ENCODE results near the gene PRMT1.
"Not testable (repeated sequence)": the region's sequence is repeated elsewhere in the genome, so short reads cannot be mapped to it uniquely, and the experiment has no call there.

PRMT1 gene

DNA sequence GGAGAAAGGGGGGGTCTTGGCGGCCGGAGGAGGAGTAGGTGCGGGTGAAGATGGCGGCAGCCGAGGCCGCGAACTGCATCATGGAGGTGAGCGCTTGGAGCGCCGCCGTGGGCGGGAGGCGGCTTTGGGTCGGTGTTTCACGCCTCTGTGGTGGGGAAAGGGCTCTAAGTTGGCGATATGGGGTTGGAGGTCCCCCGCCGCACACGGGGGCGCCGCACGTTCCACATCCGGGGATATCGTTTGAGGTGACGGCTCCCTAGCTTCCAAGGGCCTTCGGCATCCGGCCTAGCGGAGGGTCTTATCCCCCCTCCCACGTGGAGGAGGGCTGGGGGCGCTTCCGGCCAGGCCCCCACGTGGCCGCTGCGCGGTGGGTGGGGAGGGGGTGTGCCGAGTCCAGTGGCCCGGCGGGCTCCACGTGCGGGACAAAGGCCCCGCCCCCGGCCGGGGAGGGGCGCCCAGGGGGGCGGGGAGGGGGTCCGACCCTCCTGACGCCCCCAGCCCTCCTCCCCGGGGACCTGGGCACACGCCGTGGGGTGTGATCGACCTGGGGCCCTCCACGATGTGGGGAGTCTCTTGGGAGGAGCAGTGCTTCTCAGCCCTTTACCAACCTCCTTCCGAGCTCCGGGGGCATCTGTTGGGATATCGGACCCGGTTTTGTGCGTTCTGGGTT is at the start of gene PRMT1:
Gene PRMT1, plus strand, starts transcription at position 41 of the 670 bp plus-strand sequence. Its CDS starts 10 bp downstream, at position 51.
- no peak for DNase-seq

DNA sequence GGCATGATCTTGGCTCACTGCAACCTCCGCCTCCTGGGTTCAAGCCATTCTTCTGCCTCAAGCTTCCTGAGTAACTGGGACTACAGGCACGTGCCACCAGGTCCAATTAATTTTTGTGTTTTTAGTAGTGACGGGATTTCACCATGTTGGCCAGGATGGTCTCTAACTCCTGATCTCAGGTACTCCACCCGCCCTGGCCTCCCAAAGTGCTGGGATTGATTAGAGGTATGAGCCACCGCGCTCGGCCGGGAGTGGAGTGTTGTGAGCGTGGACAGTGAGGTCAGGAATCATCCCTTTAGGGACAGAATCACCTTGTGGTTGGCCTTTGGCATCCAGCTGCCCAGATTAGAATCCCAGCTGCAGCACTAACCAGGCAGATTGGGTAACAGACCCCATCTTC is 47.4 kb upstream of the PRMT1 start:
- DNase-seq = no peak

DNA sequence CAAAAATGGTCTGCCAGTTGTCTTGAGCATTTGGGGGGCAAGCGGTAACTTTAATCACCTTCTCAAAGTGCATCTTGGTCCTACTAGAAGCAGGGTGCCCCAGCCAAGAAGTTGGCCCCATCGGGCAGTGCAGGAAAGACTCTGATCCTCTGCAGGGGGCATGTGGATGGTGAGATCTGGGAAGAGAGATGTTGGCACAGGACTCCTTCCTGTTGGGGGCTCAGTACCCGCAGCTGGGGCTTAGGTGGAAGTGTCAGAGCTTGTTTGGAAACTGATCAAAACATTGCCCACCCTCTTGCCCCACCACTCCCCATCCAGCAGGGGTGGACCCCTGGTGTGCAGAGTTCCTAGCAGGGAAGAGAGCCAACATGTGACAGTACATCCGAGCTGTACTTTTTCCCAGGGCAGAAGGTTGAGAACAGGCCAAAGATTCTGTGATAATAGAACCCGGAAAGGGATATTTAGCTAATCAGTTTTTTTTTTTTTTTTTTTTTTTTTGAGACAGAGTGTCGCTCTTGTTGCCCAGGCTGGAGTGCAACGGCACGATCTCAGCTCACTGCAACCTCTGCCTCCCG is 46.0 kb upstream of the PRMT1 start:
- DNase-seq = no peak

DNA sequence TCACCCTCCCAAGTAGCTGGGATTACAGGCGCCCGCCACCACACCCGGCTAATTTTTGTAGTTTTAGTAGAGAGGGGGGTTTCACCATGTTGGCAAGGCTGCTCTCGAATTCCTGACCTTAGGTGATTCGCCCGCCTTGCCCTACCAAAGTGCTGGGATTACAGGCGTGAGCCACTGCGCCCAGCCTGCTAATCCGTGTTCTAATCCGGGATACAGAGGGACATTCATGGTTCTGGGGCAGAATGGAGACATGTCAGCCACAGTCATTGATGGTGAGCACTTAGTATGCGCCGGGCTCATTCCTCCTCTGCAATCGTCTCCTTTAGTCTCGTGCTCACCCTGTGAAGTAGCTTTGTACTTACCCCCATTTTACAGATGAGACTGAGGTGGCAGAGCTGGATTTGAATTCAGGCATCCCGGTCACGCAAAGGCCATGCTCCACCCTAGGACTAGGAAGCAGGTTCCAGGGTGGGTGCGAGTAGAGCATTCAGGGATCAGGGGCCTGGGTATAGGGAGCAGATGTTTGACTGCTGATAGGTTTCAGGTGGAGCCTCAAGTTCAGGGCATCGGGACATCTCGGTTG is 45.4 kb upstream of the PRMT1 start:
- DNase-seq = no peak

DNA sequence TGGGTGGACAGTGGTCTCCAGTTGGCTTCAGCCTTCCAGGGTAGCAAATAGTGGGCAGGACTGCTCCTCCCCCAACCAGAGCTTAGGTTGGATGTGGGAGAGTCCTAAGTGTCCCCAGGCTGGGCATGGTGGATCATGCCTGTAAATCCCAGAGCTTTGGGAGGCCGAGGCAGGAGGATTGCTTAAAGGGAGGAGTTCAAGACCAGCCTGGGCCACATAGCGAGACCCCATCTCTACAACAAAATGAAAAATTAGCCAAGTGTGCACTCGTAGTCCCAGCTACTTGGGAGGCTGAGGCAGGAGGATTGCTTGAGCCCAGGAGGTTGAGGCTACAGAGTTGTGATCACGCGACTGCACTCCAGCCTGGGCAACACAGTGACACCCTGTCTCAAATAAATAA is 44.5 kb upstream of the PRMT1 start:
- DNase-seq = no peak

DNA sequence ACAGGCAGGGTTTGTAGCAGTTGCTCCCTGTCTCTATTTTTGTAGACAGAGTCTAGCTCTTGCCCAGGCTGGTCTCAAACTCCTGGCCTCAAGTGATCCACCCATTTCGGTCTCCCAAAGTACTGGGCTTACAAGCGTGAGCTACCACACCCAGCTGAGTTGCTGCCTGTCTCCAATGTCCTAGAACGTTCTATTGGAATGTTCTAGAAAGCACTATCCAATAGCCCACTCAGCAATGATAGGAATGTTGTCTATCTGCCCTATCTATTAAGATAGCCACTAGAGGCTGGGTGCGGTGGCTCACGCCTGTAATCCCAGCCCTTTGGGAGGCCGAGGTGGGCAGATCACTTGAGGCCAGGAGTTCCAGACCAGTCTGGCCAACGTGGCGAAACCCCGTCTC is 43.8 kb upstream of the PRMT1 start:
- not testable (repeated sequence) for DNase-seq

DNA sequence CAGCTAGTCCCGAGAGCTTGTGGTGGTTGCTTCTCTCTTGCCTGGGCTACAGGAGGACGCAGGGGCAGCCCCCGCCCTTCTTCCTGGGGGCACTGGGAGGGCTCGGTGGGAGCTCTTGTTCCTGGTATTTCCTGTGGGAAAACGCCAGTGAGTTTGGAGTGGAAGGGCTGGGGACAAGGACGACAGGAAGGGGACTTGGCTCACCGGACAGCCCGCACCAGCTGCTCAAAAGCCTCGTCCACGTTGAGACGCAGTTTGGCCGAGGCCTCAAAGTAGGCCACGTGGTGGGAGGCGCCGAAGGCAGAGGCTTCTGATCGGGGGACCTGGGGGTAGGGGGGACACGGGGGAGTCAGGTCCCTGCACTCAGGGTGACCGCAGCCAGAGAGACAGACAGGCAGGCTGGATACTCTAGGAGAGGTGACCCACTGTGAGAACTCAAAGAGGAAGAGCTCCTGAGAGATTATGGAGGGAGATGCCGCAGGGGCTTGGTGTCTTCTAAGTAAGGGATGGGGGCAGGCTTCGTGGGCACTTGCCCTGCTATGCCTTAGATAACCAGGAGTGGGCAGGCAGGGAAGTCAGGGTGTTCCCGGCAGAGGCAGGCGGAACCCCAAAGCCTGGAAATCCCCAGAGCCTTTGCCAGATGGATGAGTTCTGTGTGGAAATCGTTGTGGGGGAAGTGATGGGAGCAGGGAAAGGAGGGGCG is 41.4 kb upstream of the PRMT1 start:
- DNase-seq = no peak

DNA sequence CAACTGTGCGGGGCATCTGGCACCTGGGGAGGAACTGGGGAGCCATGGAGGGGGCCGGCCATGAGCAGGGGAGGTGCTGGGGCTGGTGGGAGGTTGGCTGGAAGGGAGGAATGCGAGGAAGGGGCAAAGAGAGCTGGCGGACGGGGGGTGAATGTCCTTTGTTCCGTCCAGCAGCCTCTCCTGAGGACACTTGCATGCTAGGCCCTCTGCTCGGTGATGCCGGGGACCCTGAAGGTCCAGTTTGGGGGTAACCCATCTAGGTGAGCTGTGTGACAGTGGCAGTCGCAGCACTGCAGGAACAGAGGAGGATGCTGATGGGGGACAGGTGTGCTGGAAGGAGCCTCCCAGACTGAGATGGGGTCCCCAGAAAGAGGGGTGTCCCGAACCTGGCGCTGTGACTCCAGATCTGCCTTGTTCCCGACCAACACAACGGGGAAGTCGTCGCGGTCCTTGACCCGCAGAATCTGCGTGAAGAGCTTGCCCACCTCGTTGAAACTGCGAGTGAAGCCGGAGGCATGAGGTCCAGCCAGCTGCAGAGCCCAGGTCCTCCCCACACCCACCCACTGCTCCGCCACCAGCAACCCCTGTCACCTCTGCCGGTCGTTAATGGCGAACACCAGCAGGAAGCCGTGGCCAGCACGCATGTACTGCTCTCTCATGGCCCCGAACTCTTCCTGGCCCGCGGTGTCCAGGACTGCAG is 40.7 kb upstream of the PRMT1 start:
- DNase-seq = no peak

DNA sequence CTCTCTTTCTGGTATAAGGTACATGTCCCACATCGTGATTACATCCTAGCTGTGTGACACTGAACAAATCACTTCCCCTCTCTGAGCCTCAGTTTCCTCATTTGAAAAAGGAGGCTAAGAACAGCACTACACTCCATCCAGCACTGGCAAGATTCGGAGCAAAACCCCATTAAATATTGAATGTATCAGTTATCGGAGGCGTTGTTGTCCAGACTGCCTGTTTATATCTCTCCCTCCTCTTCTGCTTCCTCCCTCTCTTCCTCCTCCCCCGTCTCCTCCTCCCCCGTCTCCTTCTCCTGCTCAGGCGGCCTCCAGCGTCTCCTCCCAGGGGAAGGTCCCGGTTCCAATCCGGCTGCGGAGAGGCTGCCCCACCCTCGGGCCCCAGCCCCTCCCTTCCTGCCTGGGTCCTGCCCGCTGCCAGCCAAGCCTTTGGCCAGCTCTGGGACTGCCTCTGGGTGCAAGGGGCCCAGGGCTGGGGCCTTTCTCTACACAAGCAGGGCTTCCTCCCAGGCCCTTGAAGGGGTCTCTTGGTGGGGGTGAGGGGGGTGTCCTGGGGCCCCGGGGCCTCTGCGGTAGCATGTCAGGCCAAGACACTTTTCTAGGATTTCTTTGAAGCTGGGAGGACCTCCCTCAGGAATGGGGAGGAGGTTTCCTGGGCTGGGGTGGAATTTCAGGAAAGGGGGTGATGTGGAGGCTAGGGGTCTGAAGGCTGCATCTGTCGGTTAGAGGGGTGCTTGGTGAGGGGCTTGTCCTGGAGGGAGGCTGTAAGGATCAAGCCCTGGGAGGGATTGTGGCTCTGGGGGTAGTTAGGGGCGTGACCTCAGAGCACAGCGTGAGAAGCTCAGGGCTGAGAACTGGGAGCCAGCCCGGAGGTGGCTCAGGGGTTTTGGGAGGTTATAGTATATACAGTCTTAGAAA is 39.0 kb upstream of the PRMT1 start:
- no peak for DNase-seq

DNA sequence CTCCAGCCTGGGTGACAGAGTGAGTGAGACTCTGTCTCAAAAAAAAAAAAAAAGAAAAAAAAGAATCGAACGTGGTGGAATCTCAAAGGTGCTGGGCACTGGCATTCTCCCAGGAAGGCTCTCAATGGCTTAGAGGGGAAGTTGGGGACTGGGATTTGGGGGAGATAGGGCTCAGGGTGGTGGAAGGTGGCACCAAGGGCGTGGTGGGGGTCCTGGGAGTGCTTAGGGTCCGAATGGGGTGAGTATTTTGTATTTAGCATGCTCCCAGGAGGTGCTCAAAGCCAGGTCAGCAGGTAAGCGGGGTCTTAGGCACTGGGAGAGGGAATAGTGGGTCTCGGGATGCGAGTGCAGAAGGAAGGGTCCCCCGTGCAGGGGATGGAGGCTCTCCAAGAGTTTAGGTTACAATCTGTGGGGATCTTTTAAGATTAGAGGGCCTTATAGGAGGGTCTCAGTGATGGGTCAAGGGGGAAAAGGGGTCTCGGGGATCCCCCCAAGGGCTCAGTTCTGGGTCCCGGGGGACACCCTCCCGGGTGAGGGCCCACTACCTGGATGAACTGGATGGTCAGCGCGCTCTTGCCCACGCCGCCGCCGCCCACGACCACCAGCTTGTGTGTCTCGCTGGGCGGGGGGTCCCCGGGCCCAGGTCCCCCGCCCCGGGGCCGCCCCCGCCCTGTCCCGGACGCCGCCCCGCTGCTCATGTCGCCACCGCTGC is 37.5 kb upstream of the PRMT1 start:
- DNase-seq = no peak

DNA sequence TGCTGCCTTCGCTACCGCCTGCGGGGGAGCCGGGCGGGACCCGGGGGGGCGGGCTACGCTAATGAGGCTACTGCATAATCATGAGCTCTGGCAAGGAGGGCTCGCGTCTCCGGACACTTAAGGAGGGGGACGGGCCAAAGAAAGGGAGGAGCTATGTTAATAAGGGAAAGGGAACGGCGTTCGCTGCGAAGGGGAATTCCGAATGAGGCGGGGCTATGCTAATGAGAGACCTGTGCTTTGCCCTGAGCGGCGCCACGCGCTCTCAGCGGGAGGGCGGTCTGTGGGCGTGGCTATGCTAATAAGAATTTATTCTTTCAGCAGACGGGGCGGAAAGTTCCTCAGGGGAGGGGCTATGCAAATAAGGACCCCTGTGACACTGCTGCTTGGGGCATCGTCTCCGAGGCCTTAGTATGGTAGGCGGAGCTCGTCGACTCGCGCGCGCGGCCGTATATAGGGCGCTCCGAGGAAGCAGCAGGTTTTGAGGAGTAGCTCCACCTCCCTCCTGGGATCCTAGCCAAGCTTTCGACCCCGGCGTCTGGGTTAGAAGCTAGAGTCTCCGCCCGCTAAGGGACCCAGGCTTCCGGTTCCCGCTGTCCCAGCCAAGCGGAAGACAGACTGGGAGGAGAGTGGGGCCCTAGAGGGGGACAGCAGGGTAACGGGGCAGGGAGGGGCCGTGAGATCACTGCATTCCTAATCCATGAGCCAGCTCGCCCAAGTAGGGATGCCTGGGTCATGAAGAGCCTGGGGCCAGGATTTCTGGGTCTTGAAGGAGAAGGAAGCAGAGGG is 36.8 kb upstream of the PRMT1 start, which contains the start of gene RRAS:
Gene RRAS, minus strand, starts transcription at position 31 of the 786 bp plus-strand sequence. CDS start 45 bp downstream, outside the sequence.
- peak; percentile 98 for DNase-seq

DNA sequence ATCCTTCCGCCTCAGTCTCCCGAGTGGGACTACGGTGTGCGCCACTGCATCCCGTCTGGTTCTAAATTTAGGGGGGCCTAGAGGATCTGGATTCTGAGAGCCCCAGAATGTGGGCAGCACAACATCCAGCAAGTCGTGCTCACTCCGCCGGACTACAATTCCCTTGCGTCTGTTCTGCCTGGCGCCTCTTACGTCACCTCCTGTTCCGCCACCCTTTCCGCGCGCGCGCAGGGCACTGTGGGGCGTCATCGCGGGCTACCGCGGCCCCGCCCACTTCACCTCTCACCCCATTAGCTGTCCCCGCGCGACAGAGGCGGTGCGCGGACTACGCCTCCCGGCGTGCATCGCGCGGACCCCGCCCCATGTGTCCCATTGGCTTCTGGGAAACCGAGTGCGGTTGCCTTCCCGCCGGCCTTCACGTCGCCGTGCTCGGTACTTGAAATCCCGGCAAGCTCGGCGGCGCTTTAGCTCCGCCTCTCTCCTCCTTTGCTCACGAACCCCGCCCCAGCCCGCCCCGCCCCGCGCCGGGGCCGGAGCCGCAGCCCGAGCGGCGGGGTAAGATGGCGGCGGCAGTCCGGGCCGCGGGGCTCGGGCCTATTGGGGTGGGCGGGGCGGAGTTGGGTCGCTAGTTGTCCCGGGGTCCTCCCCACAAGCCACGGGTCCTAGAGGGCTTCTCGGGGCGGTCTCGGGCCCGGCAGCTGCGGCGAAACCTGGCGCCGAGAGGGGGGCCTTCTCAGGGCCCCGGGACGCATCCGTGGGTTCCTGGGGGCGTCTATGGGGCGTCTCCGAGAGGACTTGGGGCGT is 35.2 kb upstream of the PRMT1 start, which contains the start of gene SCAF1:
Gene SCAF1, plus strand, starts transcription at position 522 of the 804 bp plus-strand sequence. CDS start 2,818 bp downstream, outside the sequence.
- DNase-seq = peak; percentile 92

DNA sequence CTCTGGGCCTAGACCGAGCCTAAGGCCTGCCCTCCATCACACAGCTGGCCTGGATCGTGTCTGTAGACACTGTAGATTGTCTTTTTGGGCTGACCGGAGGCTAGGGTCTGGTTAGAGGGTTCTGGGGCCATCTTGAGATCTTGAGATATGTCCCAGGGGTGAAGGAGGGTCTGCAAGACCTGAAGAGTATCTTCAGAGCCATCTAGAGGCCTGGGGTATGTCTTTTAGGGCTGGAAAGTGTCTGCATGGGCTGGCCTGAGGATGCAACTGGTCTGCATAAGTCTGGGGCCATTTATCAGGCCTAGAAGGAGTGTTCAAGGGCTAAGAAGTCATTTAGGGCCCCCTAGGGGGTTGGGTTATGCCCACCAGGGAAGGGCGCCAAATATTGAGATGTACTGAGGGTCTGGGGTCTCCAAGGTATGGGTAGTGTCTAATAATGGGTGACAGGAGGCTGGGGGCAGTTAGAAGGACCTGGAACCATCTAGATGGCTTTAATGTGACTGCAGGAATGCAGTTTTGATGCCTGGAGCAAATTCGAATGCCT is 34.5 kb upstream of the PRMT1 start:
- DNase-seq = no peak

DNA sequence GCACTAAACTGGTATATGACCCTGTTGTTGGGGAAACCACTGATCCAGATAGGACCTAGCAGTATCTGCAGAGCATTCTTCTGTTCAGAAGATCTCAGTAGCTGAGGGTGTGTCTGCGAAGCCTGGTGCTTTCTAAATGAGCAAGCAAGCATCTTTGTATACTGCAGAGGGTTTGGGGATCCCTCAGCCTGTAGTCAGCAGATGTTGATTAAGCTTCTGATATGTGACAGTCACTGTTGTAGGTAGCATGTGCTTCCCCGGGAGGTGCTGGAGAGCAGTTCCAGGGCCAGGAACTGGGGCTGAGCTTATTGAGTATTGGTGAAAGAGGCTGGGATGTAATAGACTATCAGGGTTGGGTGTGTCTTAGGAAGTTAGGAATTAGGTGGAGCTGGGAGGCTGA is 33.6 kb upstream of the PRMT1 start:
- DNase-seq = no peak

DNA sequence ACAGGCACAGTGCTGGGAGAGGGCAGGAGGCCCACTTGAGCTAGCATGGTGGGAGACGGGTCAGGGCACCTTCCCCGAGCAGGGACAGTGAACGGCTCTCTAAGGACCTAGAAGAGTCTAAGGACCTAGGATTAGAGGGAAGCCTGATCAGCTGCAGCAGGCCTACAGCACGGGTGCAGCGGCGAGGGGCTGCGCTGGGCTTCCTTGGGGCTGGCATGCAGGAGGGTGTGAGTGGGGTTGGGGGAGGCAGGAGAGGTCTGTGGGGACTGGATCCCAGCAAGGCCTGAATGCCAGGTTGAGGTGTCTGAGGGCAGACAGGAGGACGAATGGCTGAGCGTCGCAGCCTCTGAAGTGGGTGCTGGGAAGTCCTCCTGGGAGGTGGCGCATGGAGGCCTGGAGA is 31.5 kb upstream of the PRMT1 start:
- no peak for DNase-seq

DNA sequence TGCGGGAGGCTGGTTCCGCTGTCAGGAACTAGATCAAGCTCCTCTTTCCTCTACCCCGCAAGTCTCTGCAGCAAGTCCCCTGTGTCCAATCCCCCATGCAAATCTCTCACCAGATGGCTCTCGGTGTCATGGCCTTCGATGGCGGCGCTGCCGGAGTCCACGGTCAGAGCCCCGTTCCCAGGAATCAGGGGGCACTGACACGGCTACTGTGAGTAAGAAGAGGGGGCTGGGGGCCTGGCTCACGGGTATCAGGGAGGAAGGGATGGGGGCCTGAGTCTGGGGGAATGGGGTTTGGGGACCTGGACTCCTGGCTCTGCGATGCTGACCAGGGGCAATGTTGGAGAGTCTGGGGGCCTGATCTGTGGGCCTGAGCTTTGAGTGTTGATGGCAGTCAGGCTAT is 31.1 kb upstream of the PRMT1 start:
- no peak for DNase-seq

DNA sequence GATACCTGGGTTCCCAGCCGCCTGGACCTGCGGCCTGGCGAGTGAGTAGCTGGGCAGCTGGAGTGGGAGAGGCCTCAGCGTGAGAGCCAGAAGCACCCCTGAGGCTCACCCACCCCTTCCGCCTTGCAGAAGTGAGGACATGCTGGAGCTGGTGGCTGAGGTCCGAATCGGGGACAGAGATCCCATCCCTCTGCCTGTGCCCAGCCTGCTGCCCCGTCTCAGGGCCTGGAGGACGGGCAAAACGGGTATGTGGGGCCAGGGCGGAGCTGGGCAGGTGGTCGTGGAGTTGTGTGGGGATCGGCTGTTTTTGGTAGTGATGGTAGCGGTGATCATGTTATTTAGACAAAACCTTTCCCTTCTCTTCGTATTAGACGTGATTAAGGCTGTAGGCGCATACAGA is 30.5 kb upstream of the PRMT1 start:
- DNase-seq = no peak

DNA sequence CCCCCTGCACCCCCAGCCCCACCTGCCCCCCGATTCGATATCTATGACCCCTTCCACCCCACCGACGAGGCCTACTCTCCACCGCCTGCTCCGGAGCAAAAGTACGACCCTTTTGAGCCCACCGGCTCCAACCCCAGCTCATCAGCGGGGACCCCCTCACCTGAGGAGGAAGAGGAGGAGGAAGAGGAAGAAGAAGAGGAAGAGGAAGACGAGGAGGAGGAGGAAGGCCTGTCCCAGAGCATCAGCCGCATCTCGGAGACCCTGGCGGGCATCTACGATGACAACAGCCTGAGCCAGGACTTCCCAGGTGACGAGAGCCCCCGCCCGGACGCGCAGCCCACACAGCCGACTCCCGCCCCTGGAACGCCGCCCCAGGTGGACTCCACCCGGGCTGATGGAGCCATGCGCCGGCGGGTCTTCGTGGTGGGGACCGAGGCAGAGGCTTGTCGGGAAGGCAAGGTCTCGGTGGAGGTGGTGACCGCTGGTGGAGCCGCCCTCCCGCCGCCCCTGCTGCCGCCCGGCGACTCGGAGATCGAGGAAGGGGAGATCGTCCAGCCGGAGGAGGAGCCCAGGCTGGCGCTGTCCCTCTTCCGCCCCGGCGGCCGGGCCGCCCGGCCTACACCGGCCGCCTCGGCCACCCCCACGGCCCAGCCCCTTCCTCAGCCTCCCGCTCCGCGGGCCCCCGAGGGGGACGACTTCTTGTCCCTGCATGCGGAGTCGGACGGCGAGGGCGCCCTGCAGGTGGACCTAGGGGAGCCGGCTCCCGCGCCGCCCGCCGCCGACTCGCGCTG is 25.8 kb upstream of the PRMT1 start:
- DNase-seq = no peak

Data from NCI-H2081 treated with DMSO at 0.1 percent for 48 hours (cell line).